Activated T-helper 1 cell treated with anti-CD3 and anti-CD28 coated beads, Interleukin-12 subunit alpha, Interleukin-12 subunit beta, Interleukin-2, Interleukin-4 antibody, amounts not matched to agents 30 ng/mL and 10 ng/mL and 1 ng/mL, durations not matched to agents 14 hours and 24 hours and 36 hours (primary cell): ENCODE data around the gene SPIRE1. TPM values are rescaled to one million over a fixed set of nuclear protein-coding genes. Genes with fewer than 3 reads are reported as not detected.

Experiments used
- DNase-seq: peaks from one replicate; pipeline ENCODE4 v3.0.0; 2021; ENCODE audit warnings: low spot score
- H3K27ac Mint-ChIP-seq: one replicate; pipeline ENCODE4 v1.8.0; 2021; ENCODE audit warnings: mild to moderate bottlenecking, mixed read lengths
- H3K27me3 Mint-ChIP-seq: one replicate; pipeline ENCODE4 v1.8.0; 2022; ENCODE audit warnings: mild to moderate bottlenecking, moderate library complexity, mixed read lengths; ENCODE audit not compliant: insufficient read depth
- H3K36me3 Mint-ChIP-seq: one replicate; pipeline ENCODE4 v1.8.0; 2021; ENCODE audit warnings: low read depth, mixed read lengths
- H3K4me1 Mint-ChIP-seq: one replicate; pipeline ENCODE4 v1.8.0; 2021; ENCODE audit warnings: low read depth, mixed read lengths
- H3K4me3 Mint-ChIP-seq: one replicate; pipeline ENCODE4 v1.8.0; 2021; ENCODE audit warnings: mild to moderate bottlenecking, moderate library complexity, mixed read lengths
- H3K9me3 Mint-ChIP-seq: one replicate; pipeline ENCODE4 v1.8.0; 2021; ENCODE audit warnings: mixed read lengths
- intact Hi-C: fragments of 100-400 bp; cut with micrococcal nuclease; formaldehyde crosslinking; loops from one replicate; pipeline ENCODE4 v1.15.1; 2024
- total RNA-seq: library from RNA; stranded (reverse); gene quantifications from 2 replicates; pipeline ENCODE4 v1.2.3, GENCODE V29; 2022

SPIRE1 gene
- total RNA-seq, result 8.8 and 10.9 TPM in 2 replicates

GRCh38 chr18:12657684-12658425 lies at the start of gene SPIRE1:
SPIRE1 (minus strand) TSS chr18:12658107; CDS start chr18:12657866, 241 bp downstream.
- Mint-ChIP-seq H3K27ac (peak within 1 kb of the TSS; percentile 47), H3K4me3 (peak within 1 kb of the TSS; percentile 84), H3K27me3 (peaks cover 27% of the 10 kb centered on the region), H3K36me3 (peaks cover 2% of the 10 kb centered on the region), H3K9me3 (no peaks in the 10 kb centered on the region), H3K4me1 (peaks cover 35% of the 10 kb centered on the region)
- intact Hi-C loops, result loop anchor here (1.0 to 5.0 kb wide), 6 partner anchors 24 to 806 kb away; partner anchors contain the start of genes CEP76, CHMP1B, PRELID3A and PSMG2
- peak; percentile 38 for DNase-seq

GRCh38 chr18:12703664-12704063 lies 45.8 kb upstream of the SPIRE1 start:
- Mint-ChIP-seq H3K27ac (peak overlapping the region; percentile 92), H3K36me3 (peaks cover 22% of the 10 kb centered on the region), H3K9me3 (no peaks in the 10 kb centered on the region), H3K4me1 (peaks cover 51% of the 10 kb centered on the region), H3K4me3 (peak overlapping the region; percentile 97), H3K27me3 (no peaks in the 10 kb centered on the region)
- no peak for DNase-seq
- intact Hi-C loops, result loop anchor here (2.0 to 5.0 kb wide), 3 partner anchors 19 to 311 kb away; partner anchors contain the start of gene SPIRE1

GRCh38 chr18:12703096-12703567 lies 45.2 kb upstream of the SPIRE1 start:
- intact Hi-C loops, result loop anchor here (2.0 to 5.0 kb wide), 3 partner anchors 20 to 311 kb away; partner anchors contain the start of gene SPIRE1
- Mint-ChIP-seq H3K4me3 (peak overlapping the region; percentile 97), H3K4me1 (peaks cover 54% of the 10 kb centered on the region), H3K9me3 (no peaks in the 10 kb centered on the region), H3K36me3 (peaks cover 26% of the 10 kb centered on the region), H3K27ac (peak overlapping the region; percentile 92), H3K27me3 (no peaks in the 10 kb centered on the region)
- no peak for DNase-seq

- Mint-ChIP-seq H3K4me3 (peak within 1 kb of the TSS; percentile 97), H3K27me3 (no peaks in the 10 kb centered on the region), H3K9me3 (no peaks in the 10 kb centered on the region), H3K4me1 (peaks cover 54% of the 10 kb centered on the region), H3K36me3 (peaks cover 22% of the 10 kb centered on the region), H3K27ac (peak within 1 kb of the TSS; percentile 92)
- intact Hi-C loops, result loop anchor here (1.0 to 5.0 kb wide), 10 partner anchors 8 to 1025 kb away; partner anchors contain the start of genes AFG3L2, CEP192, PTPN2 and SPIRE1
- DNase-seq, result peak; percentile 80
These were observed 44.6 kb upstream of the SPIRE1 start, which contains the start of the genes CEP76 and PSMG2 for GRCh38 chr18:12702221-12703095. CEP76 (minus strand) TSS chr18:12702723; CDS start chr18:12702548, 175 bp downstream. PSMG2 (plus strand) TSS chr18:12703042; CDS start chr18:12703108, 66 bp downstream.

- Mint-ChIP-seq H3K36me3 (peaks cover 21% of the 10 kb centered on the region), H3K4me3 (peak overlapping the region; percentile 97), H3K27ac (peak overlapping the region; percentile 92), H3K9me3 (no peaks in the 10 kb centered on the region), H3K27me3 (no peaks in the 10 kb centered on the region), H3K4me1 (peaks cover 49% of the 10 kb centered on the region)
- intact Hi-C loops, result loop anchor here (5.0 kb wide), 1 partner anchor 309 kb away; no protein-coding TSS in a partner anchor
- DNase-seq, result no peak
These were observed 43.3 kb upstream of the SPIRE1 start for GRCh38 chr18:12701161-12701560.

- Mint-ChIP-seq H3K9me3 (no peaks in the 10 kb centered on the region), H3K4me1 (peaks cover 37% of the 10 kb centered on the region), H3K4me3 (no peak overlapping the region), H3K27me3 (no peaks in the 10 kb centered on the region), H3K36me3 (peaks cover 21% of the 10 kb centered on the region), H3K27ac (no peak overlapping the region)
- intact Hi-C loops, result loop anchor here (5.0 kb wide), 1 partner anchor 307 kb away; no protein-coding TSS in a partner anchor
- no peak for DNase-seq
These were observed 41.8 kb upstream of the SPIRE1 start for GRCh38 chr18:12699747-12700146.

GRCh38 chr18:12694032-12694431 lies 36.1 kb upstream of the SPIRE1 start:
- no peak for DNase-seq
- intact Hi-C loops, result loop anchor here (1.0 kb wide), 1 partner anchor 8 kb away; the partner anchor contains the start of gene CEP76
- H3K4me3 Mint-ChIP-seq, result no peak overlapping the region

GRCh38 chr18:12692206-12692605 lies 34.3 kb upstream of the SPIRE1 start:
- intact Hi-C loops, result no loop called here
- Mint-ChIP-seq H3K27ac (peak overlapping the region; percentile 12), H3K36me3 (peaks cover 23% of the 10 kb centered on the region), H3K9me3 (no peaks in the 10 kb centered on the region), H3K4me1 (peaks cover 30% of the 10 kb centered on the region), H3K4me3 (no peak overlapping the region), H3K27me3 (no peaks in the 10 kb centered on the region)
- DNase-seq, result no peak

More at GRCh38 chr18:12694032-12694431, 36.1 kb upstream of the SPIRE1 start:
- Mint-ChIP-seq H3K27me3 (no peaks in the 10 kb centered on the region), H3K9me3 (no peaks in the 10 kb centered on the region), H3K27ac (no peak overlapping the region), H3K36me3 (peaks cover 28% of the 10 kb centered on the region), H3K4me1 (peaks cover 37% of the 10 kb centered on the region)

GRCh38 chr18:12689256-12689850 lies 31.4 kb upstream of the SPIRE1 start:
- Mint-ChIP-seq H3K4me3 (no peak overlapping the region), H3K27me3 (no peaks in the 10 kb centered on the region), H3K9me3 (no peaks in the 10 kb centered on the region), H3K27ac (no peak overlapping the region), H3K36me3 (peaks cover 19% of the 10 kb centered on the region), H3K4me1 (peaks cover 28% of the 10 kb centered on the region)
- intact Hi-C loops, result no loop called here
- DNase-seq, result no peak

- Mint-ChIP-seq H3K4me3 (no peak overlapping the region), H3K36me3 (peaks cover 10% of the 10 kb centered on the region), H3K4me1 (peaks cover 9% of the 10 kb centered on the region), H3K27me3 (no peaks in the 10 kb centered on the region), H3K27ac (no peak overlapping the region), H3K9me3 (no peaks in the 10 kb centered on the region)
- intact Hi-C loops, result no loop called here
- no peak for DNase-seq
These were observed 28.2 kb upstream of the SPIRE1 start for GRCh38 chr18:12686100-12686499.

GRCh38 chr18:12679183-12679786 lies 21.4 kb upstream of the SPIRE1 start:
- Mint-ChIP-seq H3K9me3 (no peaks in the 10 kb centered on the region), H3K36me3 (peaks cover 13% of the 10 kb centered on the region), H3K27me3 (no peaks in the 10 kb centered on the region), H3K4me1 (peaks cover 13% of the 10 kb centered on the region), H3K27ac (peak overlapping the region; percentile 83), H3K4me3 (peak overlapping the region; percentile 30)
- no peak for DNase-seq
- intact Hi-C loops, result no loop called here

- H3K4me3 Mint-ChIP-seq, result no peak overlapping the region
- H3K27ac Mint-ChIP-seq, result no peak overlapping the region
- DNase-seq, result no peak
- H3K9me3 Mint-ChIP-seq, result no peaks in the 10 kb centered on the region
- H3K36me3 Mint-ChIP-seq, result peaks cover 2% of the 10 kb centered on the region
- intact Hi-C loops, result no loop called here
- H3K27me3 Mint-ChIP-seq, result no peaks in the 10 kb centered on the region
- peaks cover 3% of the 10 kb centered on the region for H3K4me1 Mint-ChIP-seq
These were observed 10.1 kb upstream of the SPIRE1 start for GRCh38 chr18:12668041-12668440.
